Activated naive CD4-positive, alpha-beta T cell treated with Interleukin-2 at 50 U/mL for 16 hours (primary cell): ENCODE data around the gene INTS13.
"Not testable (repeated sequence)": the region's sequence is repeated elsewhere in the genome, so short reads cannot be mapped to it uniquely, and the experiment has no call there.

ENCODE experiments used
- DNase-seq: peaks from one replicate; pipeline ENCODE4 v3.0.0-alpha.2; 2020

Gene INTS13

DNA sequence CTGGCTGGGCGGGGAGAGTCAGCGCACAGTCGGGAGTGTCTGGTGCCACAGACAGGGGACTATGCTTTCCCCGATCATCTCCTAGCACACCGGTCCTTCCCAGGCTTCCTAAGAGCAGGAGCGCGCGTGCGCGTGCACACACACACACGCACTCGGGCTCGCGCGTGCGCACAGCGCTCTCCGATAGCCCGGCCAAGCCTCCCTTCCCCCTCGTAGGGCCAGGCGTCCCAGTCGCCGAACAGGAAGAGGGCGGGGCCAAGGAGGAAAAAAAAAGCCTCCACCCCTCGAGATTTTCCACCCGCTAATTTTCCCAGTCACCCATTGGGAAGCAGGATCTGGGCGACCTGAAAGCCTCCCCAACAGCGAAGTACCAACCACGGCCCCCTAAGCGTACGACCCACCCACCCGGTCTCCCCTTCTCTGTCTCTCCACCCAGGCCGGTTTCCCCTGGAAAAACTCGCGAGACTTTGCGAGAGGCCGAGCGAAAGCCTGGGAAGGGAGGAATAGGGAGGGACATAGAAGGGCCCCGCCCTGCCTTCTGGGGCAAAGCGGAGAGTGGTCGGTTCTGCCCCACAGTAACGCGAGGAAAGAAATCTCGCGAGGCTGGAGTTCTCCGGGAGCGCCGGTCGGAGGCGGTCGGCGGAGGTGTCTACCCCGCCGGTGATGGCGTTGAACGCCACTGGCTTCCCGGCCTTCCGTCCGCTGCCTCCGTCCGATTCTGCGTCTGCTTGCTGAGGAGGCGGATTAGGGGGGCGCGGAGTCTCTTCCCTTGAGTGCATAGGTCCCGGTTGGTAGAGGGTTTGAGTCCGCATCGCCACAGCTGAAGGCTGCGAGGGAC lies at the start of gene INTS13, which contains the start of gene FGFR1OP2:
INTS13 (minus strand) TSS at position 119 of the 838 bp plus-strand sequence. CDS start 1,178 bp downstream, outside the sequence.
FGFR1OP2 (plus strand) TSS at position 608 of the 838 bp plus-strand sequence. CDS start 15,689 bp downstream, outside the sequence.
- peak; percentile 97 for DNase-seq

GRCh38 chr12:26982866-26983265 lies 45.1 kb upstream of the INTS13 start:
- DNase-seq: no peak

GRCh38 chr12:26979733-26980132 lies 42.0 kb upstream of the INTS13 start:
- no peak for DNase-seq

DNA sequence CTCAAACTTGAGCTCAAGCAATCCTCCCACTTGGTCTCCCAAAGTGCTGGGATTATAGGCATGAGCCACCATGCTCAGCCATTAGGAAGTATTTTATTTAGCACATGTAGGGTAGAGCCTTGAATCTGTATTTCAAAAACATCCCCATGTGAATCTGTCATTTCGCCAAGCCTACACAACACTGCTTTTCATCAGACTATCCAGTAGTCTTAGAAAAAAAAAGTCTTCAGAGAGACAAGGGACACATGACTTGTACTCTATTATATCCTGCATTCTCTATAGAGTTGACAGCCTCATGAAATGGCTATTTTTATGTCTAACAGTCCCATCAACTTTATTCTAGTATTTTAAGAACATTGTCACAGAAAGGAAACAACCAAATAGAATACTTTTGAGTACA lies 41.0 kb upstream of the INTS13 start:
- no peak for DNase-seq

- no peak for DNase-seq
Observed at GRCh38 chr12:26976687-26977086, 38.9 kb upstream of the INTS13 start.

- peak; percentile 61 for DNase-seq
Observed at GRCh38 chr12:26971963-26972362, 34.2 kb upstream of the INTS13 start.

DNA sequence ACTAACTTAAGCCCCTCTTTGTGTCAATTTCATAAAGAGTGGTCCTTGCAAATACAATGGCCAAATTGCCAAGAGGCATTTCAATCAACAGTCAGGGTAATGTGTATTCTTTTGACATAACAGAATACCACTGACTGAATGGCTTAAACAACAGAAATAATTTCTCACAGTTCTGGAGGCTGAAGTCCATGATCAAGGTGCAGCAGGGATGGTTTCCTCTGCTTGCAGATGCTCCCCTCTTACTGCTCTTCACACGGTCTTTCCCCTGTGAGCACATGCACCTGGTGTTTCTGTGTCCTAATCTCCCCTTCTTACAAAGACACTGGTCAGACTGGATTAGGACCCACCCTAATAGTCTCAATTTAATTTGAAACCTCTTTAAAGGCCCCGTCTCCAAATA lies 32.4 kb upstream of the INTS13 start:
- no peak for DNase-seq

DNA sequence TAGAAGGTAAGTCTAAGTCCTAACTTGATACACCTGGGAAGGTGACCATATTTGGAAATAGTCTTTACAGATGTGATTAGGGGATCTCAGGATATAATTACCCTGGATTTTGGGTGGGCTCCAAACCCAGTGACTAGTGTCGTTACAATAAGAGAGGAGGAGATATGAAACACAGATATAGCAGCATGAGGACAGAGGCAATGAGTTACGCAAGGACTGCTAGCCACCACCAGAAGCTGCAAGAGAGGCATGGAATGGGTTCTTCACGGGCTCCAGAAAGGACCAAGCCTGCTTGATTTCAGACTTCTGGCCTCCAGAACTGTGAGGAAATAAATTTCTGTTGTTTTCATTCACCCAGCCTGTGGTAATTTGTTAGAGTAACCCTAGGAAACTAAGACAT lies 29.1 kb upstream of the INTS13 start:
- no peak for DNase-seq

DNA sequence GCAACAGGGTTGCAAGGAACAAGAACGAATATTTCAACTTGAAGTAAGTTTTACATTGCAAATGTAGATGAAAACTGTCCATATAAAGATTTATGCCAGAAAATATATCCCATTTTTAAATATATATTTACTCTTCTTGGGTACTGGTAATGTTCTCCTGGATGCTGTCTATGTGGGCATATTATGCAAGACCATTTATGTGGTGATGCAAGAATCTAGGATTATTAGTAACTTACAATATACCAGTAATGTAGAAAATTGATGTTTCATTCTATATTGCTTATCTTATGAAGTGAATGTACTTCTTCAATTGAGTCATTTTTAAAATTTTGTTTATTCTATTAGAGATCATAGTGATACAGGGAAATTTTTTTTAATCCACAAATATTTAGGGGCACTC lies 25.6 kb upstream of the INTS13 start:
- no peak for DNase-seq

GRCh38 chr12:26961803-26962202 lies 24.0 kb upstream of the INTS13 start:
- DNase-seq: no peak

DNA sequence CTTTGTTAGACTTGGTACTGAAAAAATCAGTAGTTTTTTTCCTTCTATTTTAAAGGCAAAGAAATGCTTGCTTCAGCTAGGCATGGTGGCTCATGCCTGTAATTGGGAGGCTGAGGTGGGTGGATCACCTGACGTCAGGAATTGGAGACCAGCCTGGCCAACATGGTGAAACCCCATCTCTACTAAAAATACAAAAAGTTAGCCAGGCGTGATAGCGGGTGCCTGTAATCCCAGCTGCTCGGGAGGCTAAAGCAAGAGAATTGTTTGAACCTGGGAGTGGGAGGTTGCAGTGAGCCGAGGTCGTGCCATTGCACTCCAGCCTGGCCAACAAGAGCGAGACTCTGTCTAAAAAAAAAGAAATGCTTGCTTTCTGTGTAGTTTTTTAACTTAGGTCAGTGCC lies 23.6 kb upstream of the INTS13 start:
- not testable (repeated sequence) for DNase-seq

DNA sequence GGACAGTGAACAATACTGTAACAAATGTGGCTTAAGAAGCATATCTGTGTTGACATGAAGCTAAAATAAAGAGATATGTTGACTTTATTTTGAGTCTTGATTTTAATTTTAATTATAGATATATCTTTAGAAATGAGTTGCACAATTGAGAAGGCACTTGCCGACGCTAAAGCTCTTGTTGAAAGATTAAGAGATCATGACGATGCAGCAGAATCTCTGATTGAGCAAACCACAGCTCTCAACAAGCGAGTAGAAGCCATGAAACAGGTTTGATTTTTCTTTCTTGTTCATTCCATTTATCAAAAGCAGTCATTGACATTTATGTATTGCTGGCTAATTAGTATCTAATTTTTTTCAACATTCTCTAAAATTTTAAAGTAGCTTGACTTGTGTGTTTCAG lies 16.2 kb upstream of the INTS13 start:
- DNase-seq: no peak

DNA sequence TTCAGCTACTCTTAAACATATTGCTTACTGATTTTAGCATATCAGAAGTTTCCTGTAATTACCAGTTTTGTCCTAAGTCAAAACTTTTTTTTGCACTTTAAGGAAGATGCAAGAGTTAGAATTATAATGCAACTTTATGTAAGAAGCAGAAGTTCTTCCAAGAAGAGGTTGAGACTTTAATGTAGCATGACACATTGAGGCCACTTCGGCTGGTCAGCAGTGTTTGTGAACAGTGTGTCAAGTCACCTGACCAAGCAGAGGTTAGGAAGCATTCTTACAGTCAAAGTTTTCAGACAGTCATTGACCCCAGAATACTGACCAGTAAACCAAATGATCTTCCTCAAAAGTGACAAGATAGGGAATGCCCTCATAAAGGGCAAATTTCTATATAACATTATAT lies 15.7 kb upstream of the INTS13 start:
- DNase-seq: no peak

DNA sequence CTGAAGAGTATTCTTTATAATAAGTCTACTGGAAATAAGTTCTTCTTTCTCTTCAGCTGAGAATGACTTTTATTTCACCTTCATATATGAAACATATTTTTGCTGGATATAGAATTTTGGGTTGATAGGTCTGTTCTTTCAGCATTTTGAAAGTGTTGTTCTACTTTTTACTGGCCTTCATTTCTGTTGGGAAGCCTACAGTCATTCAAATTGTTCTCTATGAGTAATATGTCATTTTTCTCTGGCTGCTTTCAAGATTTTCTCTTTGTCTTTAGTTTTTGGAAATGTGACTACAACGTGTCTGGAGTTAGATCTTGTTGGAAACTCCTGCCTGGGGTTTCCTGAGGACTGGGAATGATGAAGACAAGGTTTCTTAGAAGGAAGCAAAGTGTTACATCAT lies 10.5 kb upstream of the INTS13 start:
- no peak for DNase-seq

- no peak for DNase-seq
Observed at GRCh38 chr12:26941215-26941594, 3.4 kb upstream of the INTS13 start.

- DNase-seq: peak; percentile 32
Observed at GRCh38 chr12:26940516-26941214, 2.9 kb upstream of the INTS13 start.

- no peak for DNase-seq
Observed at GRCh38 chr12:26939953-26940352, 2.2 kb upstream of the INTS13 start.

DNA sequence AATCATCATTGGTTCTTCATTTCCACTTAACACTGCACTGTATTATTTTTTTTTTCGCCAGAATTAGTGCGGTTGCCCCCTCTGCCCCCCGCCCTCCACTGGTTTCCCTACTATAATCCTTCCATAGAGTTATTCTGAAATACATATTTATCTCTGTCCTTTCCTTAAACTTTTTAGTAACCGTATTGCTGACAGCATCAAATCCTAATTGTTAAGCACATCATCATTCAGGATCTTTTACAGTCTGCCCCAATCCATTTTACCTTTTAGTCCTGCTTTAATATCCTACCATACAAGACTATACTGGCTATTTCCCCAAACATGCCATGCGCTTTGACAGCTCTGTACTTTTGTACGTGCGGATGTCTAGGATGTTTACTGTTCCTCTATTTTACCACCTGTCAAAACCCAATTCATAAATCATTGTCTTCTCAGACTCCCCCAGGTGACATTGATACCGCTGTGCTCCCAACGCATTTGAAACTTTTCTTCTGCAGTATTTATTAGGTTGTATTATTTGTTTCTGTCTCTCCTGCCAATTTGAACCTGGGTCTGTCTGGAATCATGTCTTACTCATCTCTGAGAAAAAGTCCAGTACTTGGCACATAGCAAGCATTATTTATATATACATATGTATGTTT lies 1.5 kb upstream of the INTS13 start:
- DNase-seq: no peak

GRCh38 chr12:26938701-26939062 lies 901 bp upstream of the INTS13 start:
- DNase-seq: peak; percentile 15

DNA sequence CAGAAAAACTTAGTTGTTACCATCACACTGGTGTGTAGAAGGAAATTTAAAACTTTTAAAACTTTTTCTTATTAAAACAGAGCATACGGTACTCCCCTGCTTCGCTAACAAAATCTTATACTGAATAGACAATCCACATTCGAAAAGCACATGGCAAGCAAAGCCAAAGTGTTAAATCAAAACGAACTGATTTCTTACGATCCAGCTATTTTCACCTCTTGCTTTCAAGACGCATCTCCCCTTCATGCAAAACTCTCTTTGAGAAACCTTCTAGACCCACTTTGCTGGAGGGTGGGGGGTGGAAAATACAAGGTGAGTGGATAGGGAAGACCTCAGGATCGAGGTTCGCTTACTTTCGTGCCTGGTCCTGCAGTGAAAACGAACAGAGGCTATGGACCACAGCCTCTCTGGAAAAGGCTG lies 328 bp downstream of the INTS13 start:
- no peak for DNase-seq

DNA sequence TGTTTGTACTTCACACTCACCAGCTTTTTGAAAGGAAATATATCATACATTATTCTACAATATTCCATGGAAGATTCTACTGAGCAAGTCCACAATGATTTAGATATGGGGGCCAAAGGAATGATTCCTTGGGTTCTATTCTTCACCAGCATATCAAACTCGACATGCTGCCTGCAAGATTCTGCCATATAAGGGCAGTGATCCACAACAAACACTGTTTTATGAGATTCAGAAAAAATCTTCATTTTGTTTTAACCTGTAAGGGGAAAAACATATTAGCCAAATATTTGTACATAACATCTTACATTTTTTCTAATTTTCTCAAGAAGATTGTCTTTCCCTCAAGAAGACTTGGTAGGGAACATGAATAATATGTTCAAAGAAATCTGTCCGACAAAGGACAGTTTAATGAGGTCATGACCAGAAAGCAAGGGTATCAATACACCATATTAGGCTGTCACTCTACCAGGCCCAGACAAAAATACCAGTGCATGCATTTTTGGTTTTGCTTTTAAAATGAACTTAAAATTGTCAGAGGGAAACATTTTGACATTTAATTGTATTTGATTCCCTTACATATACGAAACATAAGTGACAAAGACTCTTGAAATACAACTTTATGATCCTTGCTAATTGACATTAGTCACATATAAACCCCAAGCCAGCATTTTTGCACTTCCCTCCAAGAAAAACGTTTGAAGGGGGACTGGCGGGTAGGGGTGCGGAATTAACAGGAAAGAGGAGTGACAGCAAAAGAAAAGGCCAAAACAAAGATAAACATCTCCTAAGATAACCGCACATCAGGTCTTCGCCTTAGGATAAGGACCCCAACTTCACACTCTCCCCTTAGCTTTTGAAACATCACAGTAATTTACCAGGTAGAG lies 980 bp downstream of the INTS13 start:
- peak; percentile 7 for DNase-seq

DNA sequence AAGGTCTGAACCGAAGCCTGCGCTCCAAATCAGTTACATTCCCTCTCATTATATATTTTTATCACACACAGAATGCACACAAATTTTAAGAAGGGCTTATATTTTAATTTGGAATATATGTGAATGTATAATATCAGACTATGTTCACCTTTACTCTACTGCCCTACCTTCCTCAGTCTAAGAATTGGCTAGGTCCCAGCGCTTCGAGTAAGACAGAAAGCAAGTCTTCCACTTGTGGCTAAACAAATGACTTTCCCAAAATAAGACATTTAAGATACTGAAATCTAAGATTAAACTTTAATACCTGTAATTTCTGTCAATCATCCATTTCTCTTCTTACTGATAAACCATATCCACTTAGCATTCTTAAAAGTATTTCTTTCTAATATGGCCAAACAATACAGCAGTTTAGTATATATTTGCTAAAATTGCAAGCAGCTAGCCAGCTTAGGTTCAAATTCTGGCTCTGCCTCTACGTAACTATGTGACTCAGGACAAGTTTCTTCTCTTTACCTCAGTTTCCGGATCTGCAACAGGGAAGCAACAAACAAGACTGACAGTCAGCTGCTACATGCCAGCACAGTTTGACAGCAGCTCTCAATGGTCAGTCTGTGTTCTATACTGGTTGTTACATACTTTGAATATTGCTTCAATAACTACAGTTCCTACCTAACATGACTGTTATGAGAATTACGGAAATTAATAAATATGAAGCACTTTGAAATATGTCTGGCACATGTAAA lies 2.0 kb downstream of the INTS13 start:
- DNase-seq: no peak
